ENCODE results near the gene ADAP2. TPM values are rescaled to one million over a fixed set of nuclear protein-coding genes. Genes with fewer than 3 reads are reported as not detected.

ADAP2 gene
- total RNA-seq, 4 donors from 2014 or later: 25.1 to 72.5 (median 51.8) TPM

DNA sequence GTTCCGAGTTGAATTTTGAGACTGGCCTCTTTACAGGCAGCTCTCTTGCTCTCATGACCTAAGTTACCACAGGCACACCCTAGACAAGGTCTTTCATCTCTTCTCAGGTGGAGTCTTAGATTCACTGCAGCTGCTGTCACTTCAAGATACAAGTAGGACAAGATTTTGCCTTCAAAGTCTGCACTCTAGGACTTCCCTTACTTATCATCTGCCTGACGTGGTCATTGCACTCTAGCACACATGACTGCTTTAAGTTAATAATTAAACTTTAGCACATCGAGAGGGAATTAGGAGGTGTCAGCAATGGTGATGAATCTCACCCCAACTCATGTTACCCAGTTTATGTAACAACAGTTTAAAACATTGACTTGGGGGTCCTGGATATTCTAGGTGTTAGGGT lies 74.7 kb downstream of the ADAP2 start:
- no peak for DNase-seq (ENCODE audit: low spot score)
- TF ChIP-seq, protein P1, sequence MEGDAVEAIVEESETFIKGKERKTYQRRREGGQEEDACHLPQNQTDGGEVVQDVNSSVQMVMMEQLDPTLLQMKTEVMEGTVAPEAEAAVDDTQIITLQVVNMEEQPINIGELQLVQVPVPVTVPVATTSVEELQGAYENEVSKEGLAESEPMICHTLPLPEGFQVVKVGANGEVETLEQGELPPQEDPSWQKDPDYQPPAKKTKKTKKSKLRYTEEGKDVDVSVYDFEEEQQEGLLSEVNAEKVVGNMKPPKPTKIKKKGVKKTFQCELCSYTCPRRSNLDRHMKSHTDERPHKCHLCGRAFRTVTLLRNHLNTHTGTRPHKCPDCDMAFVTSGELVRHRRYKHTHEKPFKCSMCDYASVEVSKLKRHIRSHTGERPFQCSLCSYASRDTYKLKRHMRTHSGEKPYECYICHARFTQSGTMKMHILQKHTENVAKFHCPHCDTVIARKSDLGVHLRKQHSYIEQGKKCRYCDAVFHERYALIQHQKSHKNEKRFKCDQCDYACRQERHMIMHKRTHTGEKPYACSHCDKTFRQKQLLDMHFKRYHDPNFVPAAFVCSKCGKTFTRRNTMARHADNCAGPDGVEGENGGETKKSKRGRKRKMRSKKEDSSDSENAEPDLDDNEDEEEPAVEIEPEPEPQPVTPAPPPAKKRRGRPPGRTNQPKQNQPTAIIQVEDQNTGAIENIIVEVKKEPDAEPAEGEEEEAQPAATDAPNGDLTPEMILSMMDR (IDR thresholded peaks at IDR 0.05): no peak
- no peak for ATAC-seq (ENCODE audit: low FRiP score)

DNA sequence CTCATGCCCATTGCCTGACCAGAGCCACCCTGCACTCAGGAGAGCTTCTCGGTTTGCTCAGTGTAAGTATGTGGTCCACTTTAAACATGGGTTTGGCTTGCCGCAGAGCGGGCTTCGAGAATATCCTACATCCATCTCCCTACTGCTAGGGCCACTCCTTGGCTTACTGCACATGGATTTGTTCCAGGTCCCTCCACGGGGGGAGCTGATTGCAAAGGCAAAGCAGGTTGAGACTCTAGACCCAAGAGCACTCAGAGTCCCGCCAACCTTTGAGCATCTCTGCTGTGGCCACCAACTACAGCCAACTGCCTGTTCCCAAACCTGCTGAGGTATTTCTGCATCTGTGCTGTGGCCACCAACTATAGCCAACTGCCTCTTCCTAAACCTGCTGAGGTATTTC lies 75.5 kb downstream of the ADAP2 start:
- ATAC-seq (ENCODE audit: low FRiP score) (no peak), DNase-seq (ENCODE audit: low spot score) (no peak)
- TF ChIP-seq, protein P1 (IDR thresholded peaks at IDR 0.05): no peak

- ATAC-seq (ENCODE audit: low FRiP score) (no peak), DNase-seq (ENCODE audit: low spot score) (no peak)
- TF ChIP-seq, protein P1 (IDR thresholded peaks at IDR 0.05): no peak
These were observed 76.1 kb downstream of the ADAP2 start for GRCh38 chr17:30997842-30998241.

GRCh38 chr17:31002047-31002446 lies 80.3 kb downstream of the ADAP2 start:
- TF ChIP-seq, protein P1 (IDR thresholded peaks at IDR 0.05): no peak
- ATAC-seq (ENCODE audit: low FRiP score) (no peak), DNase-seq (ENCODE audit: low spot score) (no peak)

GRCh38 chr17:31003225-31003866 lies 81.6 kb downstream of the ADAP2 start:
- no peak for DNase-seq (ENCODE audit: low spot score)
- TF ChIP-seq, protein P1 (IDR thresholded peaks at IDR 0.05): no peak
- ATAC-seq (ENCODE audit: low FRiP score): no peak

- TF ChIP-seq, protein P1 (IDR thresholded peaks at IDR 0.05): no peak
- DNase-seq (ENCODE audit: low spot score): no peak
- no peak for ATAC-seq (ENCODE audit: low FRiP score)
These were observed 82.4 kb downstream of the ADAP2 start for GRCh38 chr17:31004160-31004559.

- DNase-seq (ENCODE audit: low spot score): no peak
- no peak for ATAC-seq (ENCODE audit: low FRiP score)
- TF ChIP-seq, protein P1 (IDR thresholded peaks at IDR 0.05): no peak
These were observed 86.1 kb downstream of the ADAP2 start for GRCh38 chr17:31007695-31008373.
